ENCODE results near the gene ATP6V0E2. TPM values are rescaled to one million over a fixed set of nuclear protein-coding genes. Genes with fewer than 3 reads are reported as not detected.

Gene ATP6V0E2
- total and polyA plus RNA-seq, 10 donors = 19.3 to 35.4 (median 28.7) TPM

DNA sequence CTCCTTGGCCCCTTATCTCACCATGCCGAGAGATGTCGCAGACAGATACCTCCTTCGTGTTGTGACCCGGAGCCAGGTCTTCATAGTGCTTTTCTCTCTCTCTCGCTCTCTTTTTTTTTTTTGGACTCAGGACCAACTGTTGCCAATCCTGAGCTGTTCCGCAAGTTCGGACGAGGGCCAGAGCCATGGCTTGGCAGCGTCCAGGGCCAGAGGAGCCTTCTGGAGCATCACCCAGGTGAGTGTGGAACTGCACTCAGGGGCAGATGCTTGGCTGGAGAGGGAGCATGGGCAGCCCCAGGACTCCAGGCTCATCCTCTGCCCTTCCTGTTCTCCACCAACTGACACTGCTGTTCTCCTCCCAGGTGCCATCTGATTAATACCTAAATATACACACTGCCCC, 27.7 kb upstream of the ATP6V0E2 start:
- Histone ChIP-seq H3K27ac (no peak overlapping the region), H3K4me3 (no peak overlapping the region), H3K36me3 (peaks cover 0 to 50% (median 11%) of the 10 kb centered on the region in 6 donors), H3K27me3 (replicated peaks in 1 of 7) (no peaks in the 10 kb centered on the region), H3K9me3 (no peaks in the 10 kb centered on the region), H3K4me1 (peaks cover 0 to 13% (median 0%) of the 10 kb centered on the region in 6 donors)
- DNase-seq = no peak
- 88 to 96% (median 94%) methylated on average over 9 of the region's 9 CpGs for WGBS, 5 donors
- intact Hi-C loops (cut with DNase I; ENCODE audit: low total_unique reads) = no loop called here
- TF ChIP-seq POLR2AphosphoS5 (IDR thresholded peaks at IDR 0.05) (no peak), POLR2A (IDR thresholded peaks at IDR 0.05) (no peak)
- TF ChIP-seq, protein P1, sequence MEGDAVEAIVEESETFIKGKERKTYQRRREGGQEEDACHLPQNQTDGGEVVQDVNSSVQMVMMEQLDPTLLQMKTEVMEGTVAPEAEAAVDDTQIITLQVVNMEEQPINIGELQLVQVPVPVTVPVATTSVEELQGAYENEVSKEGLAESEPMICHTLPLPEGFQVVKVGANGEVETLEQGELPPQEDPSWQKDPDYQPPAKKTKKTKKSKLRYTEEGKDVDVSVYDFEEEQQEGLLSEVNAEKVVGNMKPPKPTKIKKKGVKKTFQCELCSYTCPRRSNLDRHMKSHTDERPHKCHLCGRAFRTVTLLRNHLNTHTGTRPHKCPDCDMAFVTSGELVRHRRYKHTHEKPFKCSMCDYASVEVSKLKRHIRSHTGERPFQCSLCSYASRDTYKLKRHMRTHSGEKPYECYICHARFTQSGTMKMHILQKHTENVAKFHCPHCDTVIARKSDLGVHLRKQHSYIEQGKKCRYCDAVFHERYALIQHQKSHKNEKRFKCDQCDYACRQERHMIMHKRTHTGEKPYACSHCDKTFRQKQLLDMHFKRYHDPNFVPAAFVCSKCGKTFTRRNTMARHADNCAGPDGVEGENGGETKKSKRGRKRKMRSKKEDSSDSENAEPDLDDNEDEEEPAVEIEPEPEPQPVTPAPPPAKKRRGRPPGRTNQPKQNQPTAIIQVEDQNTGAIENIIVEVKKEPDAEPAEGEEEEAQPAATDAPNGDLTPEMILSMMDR (IDR thresholded peaks at IDR 0.05 in 8 of 11, conservative IDR thresholded peaks at IDR 0.05 in 3 of 11) = no peak

DNA sequence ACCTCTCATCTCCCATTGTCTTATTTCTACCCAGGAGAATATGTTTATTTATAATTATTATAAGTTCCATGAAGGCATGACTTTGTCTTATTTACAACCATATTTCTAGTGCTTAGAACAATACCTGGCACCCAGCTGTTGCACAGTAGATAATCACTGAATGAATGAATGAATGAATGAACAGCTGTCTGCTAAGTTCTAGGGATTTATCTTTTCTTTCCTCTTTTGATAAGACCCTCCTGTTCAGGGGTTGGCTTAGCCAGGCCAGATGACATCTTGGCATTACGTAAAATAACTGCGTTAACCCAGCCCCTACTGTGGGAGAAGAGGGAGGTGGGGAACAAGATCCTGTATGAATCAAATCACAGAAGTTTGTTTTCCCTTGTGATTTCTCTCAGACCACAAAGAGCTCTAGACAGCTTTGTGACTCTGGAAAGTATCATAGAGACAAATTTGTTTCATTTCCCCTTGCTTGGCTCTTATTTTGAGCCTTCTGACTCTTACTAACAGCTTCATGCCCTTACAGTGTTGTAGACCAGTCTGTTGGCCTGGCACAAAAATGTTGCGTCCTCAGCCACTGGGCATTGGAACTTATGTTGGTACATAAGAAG, 27.2 kb upstream of the ATP6V0E2 start:
- Histone ChIP-seq H3K36me3 (peaks cover 0 to 50% (median 11%) of the 10 kb centered on the region in 6 donors), H3K4me3 (no peak overlapping the region), H3K9me3 (no peaks in the 10 kb centered on the region), H3K27me3 (replicated peaks in 1 of 7) (no peaks in the 10 kb centered on the region), H3K27ac (no peak overlapping the region), H3K4me1 (peaks cover 0 to 13% (median 0%) of the 10 kb centered on the region in 6 donors)
- no peak for DNase-seq
- no peak for TF ChIP-seq POLR2AphosphoS5 (IDR thresholded peaks at IDR 0.05)
- TF ChIP-seq POLR2A (IDR thresholded peaks at IDR 0.05) = no peak
- TF ChIP-seq, protein P1 (IDR thresholded peaks at IDR 0.05 in 8 of 11, conservative IDR thresholded peaks at IDR 0.05 in 3 of 11) = no peak
- WGBS, 5 donors = 62 to 84% (median 72%) methylated on average over 3 of the region's 3 CpGs
- intact Hi-C loops (cut with DNase I; ENCODE audit: low total_unique reads) = no loop called here

DNA sequence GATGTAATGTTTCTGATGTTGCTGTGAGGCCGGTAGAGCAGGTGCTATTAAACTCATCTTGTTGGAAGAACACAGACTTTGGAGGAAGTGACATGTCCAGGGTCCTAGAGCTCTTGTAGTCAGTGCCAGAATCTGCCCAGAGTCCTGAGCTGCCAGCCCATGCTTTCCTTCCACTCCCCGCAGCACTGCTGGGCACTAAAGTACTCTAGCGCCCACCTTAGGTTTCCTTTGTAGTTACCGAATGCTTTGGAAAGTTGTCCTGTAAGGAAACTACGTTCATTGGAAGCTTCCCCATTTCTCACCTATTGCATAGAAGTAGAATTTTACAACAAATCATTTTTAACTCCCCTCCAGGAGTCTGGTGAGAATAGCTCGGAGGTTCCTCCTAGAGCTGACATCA, 24.6 kb upstream of the ATP6V0E2 start:
- no peak for TF ChIP-seq POLR2AphosphoS5 (IDR thresholded peaks at IDR 0.05)
- TF ChIP-seq, protein P1 (IDR thresholded peaks at IDR 0.05 in 8 of 11, conservative IDR thresholded peaks at IDR 0.05 in 3 of 11) = no peak
- no peak for TF ChIP-seq POLR2A (IDR thresholded peaks at IDR 0.05)
- peaks cover 0 to 69% (median 14%) of the 10 kb centered on the region in 6 donors for H3K36me3 ChIP-seq
- DNase-seq = no peak
- no peaks in the 10 kb centered on the region for H3K9me3 ChIP-seq
- no peak overlapping the region for H3K4me3 ChIP-seq
- peaks cover 0 to 13% (median 0%) of the 10 kb centered on the region in 6 donors for H3K4me1 ChIP-seq
- no peak overlapping the region for H3K27ac ChIP-seq
- WGBS, 5 donors = 89 to 97% (median 89%) methylated on average over 6 of the region's 6 CpGs
- H3K27me3 ChIP-seq (replicated peaks in 1 of 7) = no peaks in the 10 kb centered on the region
- intact Hi-C loops (cut with DNase I; ENCODE audit: low total_unique reads) = no loop called here

GRCh38 chr7:149850007-149850594, 23.7 kb upstream of the ATP6V0E2 start:
- no peak overlapping the region for H3K4me3 ChIP-seq
- intact Hi-C loops (cut with DNase I; ENCODE audit: low total_unique reads) = no loop called here
- no peak for TF ChIP-seq POLR2A (IDR thresholded peaks at IDR 0.05)
- TF ChIP-seq POLR2AphosphoS5 (IDR thresholded peaks at IDR 0.05) = no peak
- TF ChIP-seq, protein P1 (IDR thresholded peaks at IDR 0.05 in 8 of 11, conservative IDR thresholded peaks at IDR 0.05 in 3 of 11) = no peak
- peaks cover 0 to 20% (median 3%) of the 10 kb centered on the region in 6 donors for H3K4me1 ChIP-seq
- H3K27me3 ChIP-seq (replicated peaks in 1 of 7) = no peaks in the 10 kb centered on the region
- H3K9me3 ChIP-seq = no peaks in the 10 kb centered on the region
- H3K27ac ChIP-seq = no peak overlapping the region
- H3K36me3 ChIP-seq = peaks cover 0 to 70% (median 14%) of the 10 kb centered on the region in 6 donors
- whole genome bisulfite sequencing, 5 donors = 78 to 90% (median 82%) methylated on average over 15 to 16 of the region's 16 CpGs
- no peak for DNase-seq
